HepG2 (cell line): ENCODE measurements around the gene OGFR. TPM values are rescaled to one million over a fixed set of nuclear protein-coding genes. Genes with fewer than 3 reads are reported as not detected.
A peak's percentile ranks its signal among the peaks of the same experiment; 100 is the strongest.

Experiments
- ATM ChIP-seq: fragments of 450-650 bp; IDR thresholded peaks from 2 replicates; pipeline ENCODE4 v1.7.1; 2017; ENCODE audit warnings: mild to moderate bottlenecking, borderline replicate concordance
- BCL3 ChIP-seq: sonication (generic); formaldehyde crosslinking; IDR thresholded peaks from 2 replicates; pipeline ENCODE4 v1.5.1; 2020; ENCODE audit warnings: mild to moderate bottlenecking, missing genetic modification reagents, moderate library complexity
- DPF2 ChIP-seq: sonication (generic); formaldehyde crosslinking; IDR thresholded peaks from 2 replicates; pipeline ENCODE4 v1.4.0; 2020; ENCODE audit warnings: mild to moderate bottlenecking, low read depth, missing genetic modification reagents, borderline replicate concordance
- HIC2 ChIP-seq: sonication (generic); formaldehyde crosslinking; IDR thresholded peaks from 2 replicates; pipeline ENCODE4 v1.9.0; 2022; ENCODE audit warnings: low read depth, missing genetic modification reagents
- HNF1A ChIP-seq, 2 experiments: sonication (generic) in 1 of 2; formaldehyde crosslinking in 1 of 2; IDR thresholded peaks; 2 replicates each; pipeline versions ENCODE4 v1.4.0 to v1.6.1; 2016 to 2020; ENCODE audit warnings: borderline replicate concordance in 1 of 2, low read depth in 1 of 2, mild to moderate bottlenecking in 1 of 2, missing genetic modification reagents in 1 of 2
- ZNF317 ChIP-seq: sonication (generic); formaldehyde crosslinking; IDR thresholded peaks from 2 replicates; pipeline ENCODE4 v1.5.0; 2020; ENCODE audit warnings: mild to moderate bottlenecking, missing genetic modification reagents
- ZNF549 ChIP-seq: sonication (generic); formaldehyde crosslinking; IDR thresholded peaks from 2 replicates; pipeline ENCODE4 v1.5.0; 2020; ENCODE audit warnings: missing genetic modification reagents
- ZNF572 ChIP-seq: sonication (generic); formaldehyde crosslinking; IDR thresholded peaks from 2 replicates; pipeline ENCODE4 v1.5.1; 2020; ENCODE audit warnings: mild to moderate bottlenecking, missing genetic modification reagents
- polyA plus RNA-seq, 8 experiments: library from polyadenylated mRNA; depleted of rRNA in 3 of 8; stranded (reverse) in 7 of 8; unstranded in 1 of 8; fragments of >200 nt; fragmentation: Illumina TruSeq in 4 of 8; extraction: Trizol in 4 of 8; gene quantifications; 2 replicates each; pipeline versions ENCODE4 v1.2.1 to v1.2.3, GENCODE V29; 2011 to 2016; ENCODE audit warnings: low read depth in 4 of 8, missing spikeins in 1 of 8, mixed read lengths in 1 of 8; ENCODE audit not compliant: insufficient read depth in 1 of 8
- total RNA-seq, 5 experiments: library from RNA; depleted of rRNA; stranded (reverse); fragments of >200 nt; fragmentation: Illumina TruSeq; extraction: Trizol; gene quantifications; 2 replicates each; pipeline ENCODE4 v1.2.3, GENCODE V29; 2016; ENCODE audit warnings: low read depth in 1 of 5

OGFR gene
- total and polyA plus RNA-seq, 2 of the 13 experiments (the other 11 are each of a cell fraction or from before 2014, with no cell fraction given): 47.7 to 81.8 TPM

GRCh38 chr20:62817975-62818591 is 13.4 kb downstream of the OGFR start (continued):
- TF ChIP-seq ZNF549 (CRISPR knock-in tag) (no peak), ZNF317 (CRISPR knock-in tag) (no peak), BCL3 (CRISPR knock-in tag) (no peak; the same call in 1 of the 2 replicates), DPF2 (peak; percentile 19; the same call in 1 of the 2 replicates), HNF1A (IDR thresholded peaks at IDR 0.05; ENCODE audit: low read depth) (no peak), HNF1A (CRISPR knock-in tag; IDR thresholded peaks at IDR 0.05; ENCODE audit: borderline replicate concordance) (no peak), HIC2 (CRISPR knock-in tag) (peak; percentile 3; the same call in 1 of the 2 replicates), ATM (no peak), ZNF572 (CRISPR knock-in tag) (peak; percentile 77; the same call in 1 of the 2 replicates)
